ENCODE data around the gene CSF3. TPM values are rescaled to one million over a fixed set of nuclear protein-coding genes. Genes with fewer than 3 reads are reported as not detected.

CSF3 gene
- total and polyA plus RNA-seq, 2 of the 13 experiments (the other 11 are each of a cell fraction or from before 2014, with no cell fraction given): 0.09 TPM; not detected in 1

DNA sequence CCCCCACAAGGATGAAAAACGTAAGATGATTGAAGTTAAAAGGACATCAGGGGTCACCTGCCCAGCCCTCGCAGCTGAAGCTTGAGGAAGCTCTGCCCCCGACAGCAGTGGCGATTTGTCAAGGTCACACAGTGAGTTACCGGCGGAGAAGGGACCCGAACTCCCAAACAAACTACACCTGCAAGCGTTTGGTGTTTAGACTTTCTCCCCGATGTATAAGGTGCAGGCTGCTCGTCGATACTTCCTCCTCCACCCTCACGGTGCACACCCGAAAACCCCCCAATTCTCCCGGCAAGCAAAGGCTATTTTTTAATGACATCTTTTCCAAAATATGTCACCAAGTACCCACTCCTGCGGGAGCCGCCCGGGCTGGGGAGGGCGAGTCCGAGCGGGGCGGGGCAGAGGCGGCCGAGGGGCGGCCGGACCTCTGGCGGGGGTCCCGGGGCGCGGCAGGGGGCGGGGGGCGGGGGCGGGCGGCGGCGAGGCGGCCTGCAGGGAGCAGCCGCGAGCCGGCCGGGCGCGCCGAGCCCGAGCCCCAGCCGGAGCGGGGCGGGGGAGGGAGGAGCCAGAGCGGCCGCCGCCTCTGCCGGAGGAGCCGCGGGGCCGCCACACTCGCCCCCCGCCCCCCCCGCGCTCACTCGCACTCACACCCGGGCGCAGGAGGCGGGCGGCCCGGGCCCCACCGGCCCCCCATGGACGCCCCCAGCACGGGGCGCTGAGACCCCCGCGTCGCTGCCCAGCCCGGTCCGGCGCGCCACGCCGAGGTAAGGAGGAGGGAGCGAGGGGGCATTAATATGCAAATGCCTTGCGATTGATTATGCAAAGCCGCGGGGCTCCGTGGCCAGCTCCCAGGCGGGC, 47.3 kb downstream of the CSF3 start, which contains the start of gene THRA (continued):
- TF ChIP-seq, protein P1, sequence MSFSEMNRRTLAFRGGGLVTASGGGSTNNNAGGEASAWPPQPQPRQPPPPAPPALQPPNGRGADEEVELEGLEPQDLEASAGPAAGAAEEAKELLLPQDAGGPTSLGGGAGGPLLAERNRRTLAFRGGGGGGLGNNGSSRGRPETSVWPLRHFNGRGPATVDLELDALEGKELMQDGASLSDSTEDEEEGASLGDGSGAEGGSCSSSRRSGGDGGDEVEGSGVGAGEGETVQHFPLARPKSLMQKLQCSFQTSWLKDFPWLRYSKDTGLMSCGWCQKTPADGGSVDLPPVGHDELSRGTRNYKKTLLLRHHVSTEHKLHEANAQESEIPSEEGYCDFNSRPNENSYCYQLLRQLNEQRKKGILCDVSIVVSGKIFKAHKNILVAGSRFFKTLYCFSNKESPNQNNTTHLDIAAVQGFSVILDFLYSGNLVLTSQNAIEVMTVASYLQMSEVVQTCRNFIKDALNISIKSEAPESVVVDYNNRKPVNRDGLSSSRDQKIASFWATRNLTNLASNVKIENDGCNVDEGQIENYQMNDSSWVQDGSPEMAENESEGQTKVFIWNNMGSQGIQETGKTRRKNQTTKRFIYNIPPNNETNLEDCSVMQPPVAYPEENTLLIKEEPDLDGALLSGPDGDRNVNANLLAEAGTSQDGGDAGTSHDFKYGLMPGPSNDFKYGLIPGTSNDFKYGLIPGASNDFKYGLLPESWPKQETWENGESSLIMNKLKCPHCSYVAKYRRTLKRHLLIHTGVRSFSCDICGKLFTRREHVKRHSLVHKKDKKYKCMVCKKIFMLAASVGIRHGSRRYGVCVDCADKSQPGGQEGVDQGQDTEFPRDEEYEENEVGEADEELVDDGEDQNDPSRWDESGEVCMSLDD (CRISPR knock-in tag; IDR thresholded peaks at IDR 0.05; ENCODE audit: borderline replicate concordance): no peak
- TF ChIP-seq PRPF4 (IDR thresholded peaks at IDR 0.05; ENCODE audit: low read depth, low read length, poor library complexity, severe bottlenecking) (no peak), ZBTB7A (CRISPR knock-in tag; IDR thresholded peaks at IDR 0.05) (no peak; the same call in 1 of the 2 replicates), ZBTB37 (CRISPR knock-in tag; IDR thresholded peaks at IDR 0.05) (no peak), ZNF614 (CRISPR knock-in tag; IDR thresholded peaks at IDR 0.05; ENCODE audit: borderline replicate concordance) (no peak), ZNF501 (CRISPR knock-in tag; IDR thresholded peaks at IDR 0.05) (no peak), SIX4 (CRISPR knock-in tag; IDR thresholded peaks at IDR 0.05) (no peak), SYNCRIP (IDR thresholded peaks at IDR 0.05; ENCODE audit: insufficient read depth, low read depth, low read length) (no peak), FOXP1 (IDR thresholded peaks at IDR 0.05) (no peak), FOXP1 (CRISPR knock-in tag; IDR thresholded peaks at IDR 0.05) (no peak), SKI (IDR thresholded peaks at IDR 0.05; ENCODE audit: partially characterized antibody) (no peak), NCOA1 (CRISPR knock-in tag; IDR thresholded peaks at IDR 0.05) (0 out of 2 replicates have a peak, but pooled peaks have one; percentile 33), STAG1 (CRISPR knock-in tag; IDR thresholded peaks at IDR 0.05) (peak; percentile 34; the same call in 1 of the 2 replicates), ZNF414 (CRISPR knock-in tag; IDR thresholded peaks at IDR 0.05) (peak; percentile 19; the same call in 1 of the 2 replicates), NR2C2 (CRISPR knock-in tag; IDR thresholded peaks at IDR 0.05; ENCODE audit: borderline replicate concordance) (no peak), PHF8 (CRISPR knock-in tag; IDR thresholded peaks at IDR 0.05) (no peak), MEIS2 (CRISPR knock-in tag; IDR thresholded peaks at IDR 0.05) (0 out of 2 replicates have a peak, but pooled peaks have one; percentile 49), TBL1XR1 (IDR thresholded peaks at IDR 0.05; ENCODE audit: borderline replicate concordance, low read length, partially characterized antibody) (peak; percentile 14), ZNF781 (CRISPR knock-in tag; IDR thresholded peaks at IDR 0.05; ENCODE audit: borderline replicate concordance, not compliant biosample characterization) (no peak), ZNF792 (CRISPR knock-in tag; IDR thresholded peaks at IDR 0.05) (no peak)
- TF ChIP-seq, protein P2, sequence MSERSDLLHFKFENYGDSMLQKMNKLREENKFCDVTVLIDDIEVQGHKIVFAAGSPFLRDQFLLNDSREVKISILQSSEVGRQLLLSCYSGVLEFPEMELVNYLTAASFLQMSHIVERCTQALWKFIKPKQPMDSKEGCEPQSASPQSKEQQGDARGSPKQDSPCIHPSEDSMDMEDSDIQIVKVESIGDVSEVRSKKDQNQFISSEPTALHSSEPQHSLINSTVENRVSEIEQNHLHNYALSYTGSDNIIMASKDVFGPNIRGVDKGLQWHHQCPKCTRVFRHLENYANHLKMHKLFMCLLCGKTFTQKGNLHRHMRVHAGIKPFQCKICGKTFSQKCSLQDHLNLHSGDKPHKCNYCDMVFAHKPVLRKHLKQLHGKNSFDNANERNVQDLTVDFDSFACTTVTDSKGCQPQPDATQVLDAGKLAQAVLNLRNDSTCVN (CRISPR knock-in tag; IDR thresholded peaks at IDR 0.05; ENCODE audit: borderline replicate concordance): no peak
- TF ChIP-seq, protein P3, sequence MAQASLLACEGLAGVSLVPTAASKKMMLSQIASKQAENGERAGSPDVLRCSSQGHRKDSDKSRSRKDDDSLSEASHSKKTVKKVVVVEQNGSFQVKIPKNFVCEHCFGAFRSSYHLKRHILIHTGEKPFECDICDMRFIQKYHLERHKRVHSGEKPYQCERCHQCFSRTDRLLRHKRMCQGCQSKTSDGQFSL (CRISPR knock-in tag; IDR thresholded peaks at IDR 0.05): 0 out of 2 replicates have a peak, but pooled peaks have one; percentile 18
- TF ChIP-seq, protein P4, sequence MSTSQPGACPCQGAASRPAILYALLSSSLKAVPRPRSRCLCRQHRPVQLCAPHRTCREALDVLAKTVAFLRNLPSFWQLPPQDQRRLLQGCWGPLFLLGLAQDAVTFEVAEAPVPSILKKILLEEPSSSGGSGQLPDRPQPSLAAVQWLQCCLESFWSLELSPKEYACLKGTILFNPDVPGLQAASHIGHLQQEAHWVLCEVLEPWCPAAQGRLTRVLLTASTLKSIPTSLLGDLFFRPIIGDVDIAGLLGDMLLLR (CRISPR knock-in tag; IDR thresholded peaks at IDR 0.05): no peak

All from HepG2 (cell line).